ENCODE data around the gene MPST.
A peak's percentile ranks its signal among the peaks of the same experiment; 100 is the strongest.

The MPST gene

DNA sequence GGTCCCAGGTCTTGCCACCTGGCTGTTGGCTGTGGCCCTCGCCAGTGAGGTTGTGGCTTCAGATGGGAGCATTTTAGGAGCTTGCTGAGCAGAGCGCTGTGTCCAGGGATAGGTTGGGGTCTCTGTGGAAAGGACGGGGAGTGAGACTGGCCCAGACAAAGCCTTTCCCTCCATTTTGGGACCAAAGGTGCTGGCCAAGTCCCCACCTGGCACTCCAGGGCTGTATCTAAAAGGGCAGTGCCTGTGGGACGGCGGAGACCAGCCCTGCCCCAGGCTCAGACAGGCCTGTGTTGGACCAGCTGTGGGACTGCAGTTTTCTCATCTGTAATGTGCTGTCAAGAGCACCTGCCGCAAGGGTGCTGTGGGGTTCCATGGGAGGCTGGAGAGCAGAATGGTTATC lies 27.0 kb downstream of the MPST start:
- no peak for DNase-seq

DNA sequence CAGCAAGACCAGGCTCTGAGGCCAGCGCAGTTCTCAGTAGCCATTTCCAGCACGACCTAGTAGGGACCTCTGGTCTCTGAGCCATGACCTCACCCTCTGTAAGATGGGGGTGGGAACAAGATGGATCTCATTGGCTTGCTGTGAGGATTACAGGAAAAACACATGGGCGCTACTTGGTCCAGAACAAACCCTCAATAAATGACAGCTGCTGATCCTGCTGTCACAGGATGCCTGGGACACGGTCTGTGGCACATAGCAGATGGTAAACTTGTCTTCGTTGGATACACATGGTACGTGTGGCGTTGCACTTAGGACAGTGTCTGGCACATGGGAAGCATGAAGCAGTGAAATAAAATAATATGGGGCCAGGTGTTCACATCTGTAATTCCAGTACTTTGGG lies 27.5 kb downstream of the MPST start:
- DNase-seq = no peak

DNA sequence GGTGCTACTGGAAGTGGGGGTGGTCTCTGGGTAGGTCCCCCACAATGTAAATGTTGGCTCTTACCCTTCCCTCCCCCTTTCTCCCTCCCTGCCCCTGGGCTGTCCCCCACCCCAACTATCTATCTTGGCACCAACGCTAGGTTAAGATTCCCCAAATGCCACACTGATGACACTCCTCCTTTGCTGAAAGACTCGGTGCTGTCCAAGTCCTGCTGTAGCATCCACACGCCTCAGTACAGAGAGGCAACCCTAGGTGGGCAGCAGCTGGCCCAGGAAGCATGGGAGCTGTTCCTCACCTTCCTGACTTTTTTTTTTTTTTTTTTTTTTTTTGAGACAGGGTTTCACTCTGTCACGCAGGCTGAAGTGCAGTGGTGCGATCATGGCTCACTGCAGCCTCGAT lies 28.6 kb downstream of the MPST start:
- no peak for DNase-seq

DNA sequence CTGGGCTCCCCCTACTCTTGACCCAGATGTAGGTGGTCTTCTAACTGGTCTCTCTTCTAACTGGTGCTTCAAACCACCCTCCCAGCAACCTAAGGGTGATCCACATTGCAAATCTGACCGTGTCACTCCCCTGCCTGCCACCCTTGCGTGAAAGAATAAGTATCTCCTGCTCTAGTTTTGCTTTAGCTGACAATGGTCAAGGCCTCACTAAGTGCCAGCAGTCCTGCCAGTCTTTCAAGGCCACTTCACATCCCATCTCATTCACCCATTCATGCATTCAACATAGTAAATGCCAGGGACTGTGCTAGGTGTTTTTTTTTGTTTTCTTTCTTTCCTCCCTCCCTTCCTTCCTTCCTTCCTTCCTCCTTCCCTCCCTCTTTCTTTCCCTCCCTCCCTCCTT lies 29.7 kb downstream of the MPST start:
- no peak for DNase-seq

DNA sequence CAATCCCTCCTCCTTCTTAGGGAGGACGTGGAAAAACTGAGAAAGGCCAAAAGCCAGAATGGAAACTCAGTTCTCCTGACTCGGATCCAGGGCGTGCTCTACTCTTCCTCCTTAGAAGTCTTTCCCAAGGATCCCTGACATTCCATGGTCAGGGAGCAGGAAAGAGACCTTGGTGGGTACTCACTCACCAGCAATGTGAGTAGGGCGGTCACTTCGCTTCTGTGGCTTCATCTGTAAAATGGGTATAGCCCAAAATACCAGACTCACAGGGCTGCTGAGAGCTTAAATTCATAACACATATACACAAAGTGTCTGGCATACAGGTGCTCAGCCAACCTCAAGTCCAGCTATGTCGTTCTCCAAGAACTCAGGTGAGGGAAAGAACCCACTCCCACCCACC lies 31.4 kb downstream of the MPST start:
- DNase-seq = no peak

DNA sequence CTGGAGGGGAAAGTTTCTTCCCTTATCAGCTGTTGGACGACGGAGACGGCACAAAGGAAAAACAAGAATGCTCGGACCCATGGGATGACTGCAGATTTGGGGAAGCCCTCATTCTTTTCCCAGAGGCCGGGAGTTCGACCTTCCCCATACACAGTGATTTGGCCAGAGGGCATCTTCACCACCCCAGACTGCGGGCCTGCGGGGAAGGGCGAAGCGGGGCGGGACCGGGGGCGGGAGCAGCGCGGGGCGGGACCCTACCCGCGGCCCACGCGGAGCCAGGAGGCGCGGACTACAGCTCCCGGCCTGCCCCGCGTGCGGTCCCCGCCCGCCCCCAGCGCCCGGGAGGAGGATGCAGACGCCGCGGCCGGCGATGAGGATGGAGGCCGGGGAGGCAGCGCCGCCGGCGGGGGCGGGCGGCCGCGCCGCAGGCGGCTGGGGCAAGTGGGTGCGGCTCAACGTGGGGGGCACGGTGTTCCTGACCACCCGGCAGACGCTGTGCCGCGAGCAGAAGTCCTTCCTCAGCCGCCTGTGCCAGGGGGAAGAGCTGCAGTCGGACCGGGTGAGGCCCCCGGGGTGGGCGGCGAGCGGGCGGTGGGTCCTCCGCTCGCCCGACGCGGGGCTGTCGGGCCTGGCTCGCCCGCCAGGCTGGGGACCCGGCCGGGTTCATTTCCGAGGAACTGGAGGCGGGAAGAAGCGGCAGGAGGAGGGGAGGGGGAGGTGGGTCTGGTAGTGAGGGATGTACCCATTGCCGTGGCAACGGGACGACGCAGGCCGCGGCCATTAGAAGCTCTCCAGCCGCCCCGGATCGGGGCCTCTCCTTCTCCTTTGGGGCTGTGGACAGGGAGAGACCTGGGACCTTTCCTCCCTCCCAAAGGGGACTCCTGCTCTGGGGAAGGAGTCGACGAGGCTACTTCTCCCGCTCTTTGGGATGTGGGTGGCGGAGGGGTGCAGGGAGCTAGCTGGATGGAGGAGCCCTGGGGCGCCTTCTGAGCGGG lies 32.1 kb downstream of the MPST start, which contains the start of gene KCTD17:
Gene KCTD17 (plus strand): TSS at position 352 of the 995 bp plus-strand sequence. CDS start 19 bp downstream, at position 371.
- DNase-seq = peak; percentile 85

DNA sequence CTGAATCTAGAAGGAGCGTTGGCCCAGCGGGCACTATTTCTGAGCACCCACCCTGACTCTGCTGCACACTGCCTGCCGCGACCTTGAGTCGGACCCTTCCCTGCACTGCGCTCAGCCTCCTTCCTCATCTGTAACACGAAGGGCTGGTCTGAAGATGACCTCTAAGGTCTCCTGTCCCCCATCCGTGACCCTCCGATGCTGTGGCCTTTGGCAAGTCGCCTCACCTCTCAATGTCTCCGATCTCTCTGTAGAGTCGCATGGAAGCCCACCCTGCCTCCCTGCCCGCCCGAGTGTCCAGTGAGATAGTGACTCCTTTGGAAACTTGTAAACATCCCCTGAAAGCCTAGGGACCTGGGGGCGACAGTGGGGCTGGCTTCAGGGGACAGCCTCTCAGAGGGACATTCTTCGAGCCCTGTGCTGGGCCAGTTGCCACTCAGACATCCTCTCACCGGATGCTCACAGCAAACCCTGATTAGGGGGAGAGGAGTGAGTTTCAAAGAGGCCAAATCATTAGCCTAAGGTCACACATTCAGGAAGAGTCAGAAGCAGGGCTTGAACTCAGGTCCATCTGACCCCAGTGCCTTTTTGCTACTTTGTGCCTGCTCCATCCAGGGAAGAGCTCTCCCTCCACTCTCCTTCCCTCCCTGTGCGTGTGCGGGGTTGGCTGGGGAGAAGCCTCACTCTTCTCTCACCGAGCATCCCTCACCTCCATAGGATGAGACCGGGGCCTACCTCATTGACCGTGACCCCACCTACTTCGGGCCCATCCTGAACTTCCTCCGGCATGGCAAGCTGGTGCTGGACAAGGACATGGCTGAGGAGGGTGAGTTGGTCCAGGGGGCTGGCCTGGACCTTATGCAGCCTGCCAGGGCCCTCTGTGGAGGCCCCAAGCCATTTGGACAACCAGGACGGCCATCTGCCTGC lies 33.1 kb downstream of the MPST start:
- DNase-seq = no peak

DNA sequence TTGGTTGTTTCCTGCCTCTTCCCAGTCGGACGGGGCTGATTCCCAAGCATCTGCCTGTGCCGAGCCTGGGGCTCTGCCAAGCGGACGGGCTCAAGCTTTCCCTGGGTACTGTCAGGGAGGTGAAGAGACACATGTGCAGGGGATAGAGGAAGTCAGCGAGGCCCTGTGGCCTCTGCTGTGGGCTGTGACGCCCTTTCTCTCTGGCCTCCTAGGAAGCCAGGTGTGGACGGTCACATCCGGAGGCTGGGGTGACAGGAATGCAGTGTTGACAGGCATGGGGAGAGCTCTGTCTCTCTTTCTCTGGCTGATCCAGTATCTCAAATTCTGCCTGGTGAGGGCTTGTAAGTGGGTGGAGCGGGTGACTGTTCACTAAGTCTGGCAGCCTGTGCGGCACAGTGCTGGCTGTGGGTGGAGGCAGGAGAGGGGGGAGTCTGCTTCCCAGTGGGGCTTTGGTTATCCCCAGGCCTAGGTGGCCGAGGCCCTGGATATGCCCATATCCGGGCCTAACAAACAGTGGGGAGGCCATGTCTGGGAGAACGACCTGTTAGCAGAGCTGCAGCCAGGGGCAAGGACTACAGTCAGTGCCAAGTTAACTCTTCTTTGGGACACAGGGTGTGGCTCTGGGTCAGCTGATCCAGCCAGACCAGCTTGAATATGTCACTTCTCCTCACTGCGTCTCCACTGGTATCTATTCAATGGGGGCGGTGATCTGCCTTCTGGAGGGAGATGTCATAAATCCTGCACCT lies 33.9 kb downstream of the MPST start:
- no peak for DNase-seq

DNA sequence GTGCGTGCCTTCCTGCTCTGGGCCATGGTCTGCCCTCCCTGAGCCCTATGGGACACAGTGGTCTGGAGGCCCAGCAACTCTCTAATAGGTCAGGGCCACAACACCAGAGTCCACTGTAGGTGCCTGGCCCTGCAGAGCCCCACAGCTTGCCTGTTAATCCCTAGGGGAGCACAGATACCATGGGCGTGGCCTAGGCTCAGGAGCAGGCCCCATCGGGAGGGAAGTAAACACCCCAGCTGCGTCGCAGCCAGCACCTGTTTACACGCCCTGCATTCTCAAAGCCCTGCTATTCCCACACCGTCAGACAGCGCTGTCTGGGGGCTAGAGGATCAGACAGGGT lies 34.5 kb downstream of the MPST start:
- no peak for DNase-seq

DNA sequence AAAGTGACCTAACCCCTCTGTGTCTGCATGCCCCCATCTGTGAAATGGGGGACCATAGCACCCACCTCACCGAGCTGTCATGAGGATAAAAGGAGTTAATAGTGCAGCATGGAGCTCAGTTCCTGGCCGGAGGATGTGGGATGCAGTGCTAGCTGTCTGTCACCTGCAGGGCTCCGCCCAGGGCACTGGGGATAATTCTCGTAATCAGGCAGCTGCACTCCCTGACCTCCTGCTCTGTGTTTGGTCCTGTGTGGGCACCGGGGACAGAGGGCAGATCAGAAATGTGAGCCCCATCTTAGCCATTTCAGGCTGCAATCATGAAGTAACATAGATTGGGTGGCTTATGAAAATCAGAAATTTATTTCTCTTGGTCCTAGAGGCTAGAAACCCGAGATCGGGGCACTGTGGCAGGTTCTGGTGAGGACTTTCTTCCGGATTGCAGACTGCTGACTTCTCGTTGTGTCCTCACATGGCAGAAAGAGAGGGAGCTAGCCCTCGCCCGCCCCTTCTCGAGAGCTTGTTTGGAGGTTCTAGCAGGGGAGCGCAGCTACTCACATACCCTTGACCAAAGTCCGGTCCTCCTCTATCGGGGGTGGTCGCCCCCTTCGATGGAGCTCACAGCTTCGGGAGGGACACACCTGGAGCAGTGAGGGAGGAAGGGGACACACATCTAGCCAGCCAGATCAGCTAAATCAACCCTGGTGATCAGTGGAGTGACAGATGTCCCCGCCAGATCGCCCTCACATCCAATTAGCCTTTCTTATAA lies 35.2 kb downstream of the MPST start:
- DNase-seq = no peak

DNA sequence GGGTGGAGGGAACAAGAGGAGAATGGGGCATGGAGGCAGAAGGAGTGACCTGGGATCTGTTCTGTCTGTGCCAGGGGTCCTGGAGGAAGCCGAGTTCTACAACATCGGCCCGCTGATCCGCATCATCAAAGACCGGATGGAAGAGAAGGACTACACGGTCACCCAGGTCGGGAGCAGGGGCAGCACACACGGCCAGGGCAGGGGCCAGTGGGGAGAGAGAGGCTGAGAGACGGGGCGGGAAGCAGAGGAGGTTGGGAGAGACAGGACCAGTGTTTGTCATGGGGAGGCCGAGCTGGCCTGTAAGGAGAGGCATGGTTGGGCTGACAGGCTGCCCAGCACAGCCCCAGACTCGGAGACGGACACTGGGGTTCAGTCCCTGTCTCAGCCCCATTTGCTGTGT lies 36.7 kb downstream of the MPST start:
- DNase-seq = no peak

DNA sequence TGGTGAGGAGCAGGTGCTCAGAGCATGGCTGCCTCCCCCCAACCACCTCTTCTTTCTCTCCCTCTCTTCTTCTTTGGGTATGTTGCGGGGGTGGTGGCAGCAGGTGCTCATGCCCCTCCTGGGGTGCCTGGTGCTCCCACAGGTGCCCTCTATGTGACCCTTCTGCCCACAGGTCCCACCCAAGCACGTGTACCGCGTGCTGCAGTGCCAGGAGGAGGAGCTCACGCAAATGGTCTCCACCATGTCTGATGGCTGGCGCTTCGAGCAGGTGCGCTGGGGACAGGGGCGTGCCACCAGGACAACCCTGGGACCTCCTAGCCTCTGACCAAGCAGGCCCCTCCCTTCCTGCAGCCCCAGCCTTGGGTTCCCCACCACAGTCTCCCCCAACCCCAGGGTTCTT lies 37.7 kb downstream of the MPST start:
- DNase-seq = no peak

DNA sequence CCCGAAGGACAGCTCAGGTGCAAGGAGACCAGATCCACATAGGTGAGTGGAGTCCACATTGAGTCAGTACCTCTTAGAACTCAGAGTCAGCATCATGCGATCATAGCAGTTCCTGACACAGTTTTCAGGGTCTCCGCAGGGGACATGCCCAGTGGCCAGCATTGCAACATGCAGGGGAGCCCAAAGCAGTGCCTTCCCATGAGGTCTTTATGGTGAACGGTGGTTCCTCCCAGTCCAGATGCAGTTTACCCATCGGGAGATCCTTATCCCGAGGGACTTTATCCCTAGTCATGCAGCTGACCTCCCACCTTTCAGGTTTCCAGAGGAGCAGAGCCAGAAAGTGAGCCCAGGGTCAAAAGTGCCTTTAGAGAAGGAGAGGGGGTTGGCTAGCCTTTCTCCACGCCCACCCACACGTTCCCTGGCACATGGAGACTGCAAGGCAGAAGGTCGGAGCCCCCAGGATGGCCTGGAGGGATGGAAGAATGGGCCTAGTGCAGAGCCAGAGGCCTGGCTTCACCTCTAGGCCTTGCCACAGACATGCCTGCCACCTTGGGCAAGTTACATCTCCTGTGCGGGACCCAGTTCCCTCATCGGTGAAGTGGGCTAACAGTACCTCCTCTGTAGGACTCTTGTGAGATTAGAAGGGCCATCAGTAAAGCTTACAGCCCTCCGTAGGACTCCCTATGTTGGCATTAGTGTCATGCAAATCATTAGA lies 38.4 kb downstream of the MPST start:
- DNase-seq = no peak

DNA sequence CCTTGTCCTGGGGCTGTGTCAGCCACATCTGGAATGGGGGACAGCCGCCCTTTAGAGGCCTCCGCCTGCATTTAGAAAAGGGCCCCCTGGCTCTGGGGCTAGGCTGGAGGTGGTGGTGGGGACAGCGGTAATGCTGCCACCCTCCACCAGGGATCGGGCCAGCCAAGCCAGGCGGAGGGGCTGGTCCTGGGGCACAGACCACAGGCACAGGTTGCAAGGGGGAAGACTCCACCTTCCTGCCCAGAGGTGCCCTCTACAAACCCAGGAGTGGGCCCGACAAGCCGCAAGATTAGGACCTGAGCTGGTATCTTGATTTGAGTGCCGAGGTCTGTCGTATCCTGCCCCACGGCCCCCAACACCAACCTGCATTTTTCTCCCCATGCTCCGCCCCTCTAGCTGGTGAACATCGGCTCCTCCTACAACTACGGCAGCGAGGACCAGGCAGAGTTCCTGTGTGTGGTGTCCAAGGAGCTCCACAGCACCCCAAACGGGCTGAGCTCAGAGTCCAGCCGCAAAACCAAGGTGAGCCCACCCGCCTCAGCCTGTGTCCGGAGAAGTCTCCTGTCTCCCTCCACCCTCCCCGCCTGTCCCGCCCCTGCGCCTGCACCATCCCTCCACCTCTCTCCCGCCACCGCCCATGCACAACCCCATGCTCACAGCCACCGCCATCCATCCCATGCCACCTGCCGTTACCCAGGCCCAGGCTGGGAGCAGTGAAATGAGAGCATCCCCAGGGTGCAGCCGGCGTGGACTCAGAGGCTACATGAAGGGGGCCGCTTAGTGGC lies 39.6 kb downstream of the MPST start:
- DNase-seq = no peak

DNA sequence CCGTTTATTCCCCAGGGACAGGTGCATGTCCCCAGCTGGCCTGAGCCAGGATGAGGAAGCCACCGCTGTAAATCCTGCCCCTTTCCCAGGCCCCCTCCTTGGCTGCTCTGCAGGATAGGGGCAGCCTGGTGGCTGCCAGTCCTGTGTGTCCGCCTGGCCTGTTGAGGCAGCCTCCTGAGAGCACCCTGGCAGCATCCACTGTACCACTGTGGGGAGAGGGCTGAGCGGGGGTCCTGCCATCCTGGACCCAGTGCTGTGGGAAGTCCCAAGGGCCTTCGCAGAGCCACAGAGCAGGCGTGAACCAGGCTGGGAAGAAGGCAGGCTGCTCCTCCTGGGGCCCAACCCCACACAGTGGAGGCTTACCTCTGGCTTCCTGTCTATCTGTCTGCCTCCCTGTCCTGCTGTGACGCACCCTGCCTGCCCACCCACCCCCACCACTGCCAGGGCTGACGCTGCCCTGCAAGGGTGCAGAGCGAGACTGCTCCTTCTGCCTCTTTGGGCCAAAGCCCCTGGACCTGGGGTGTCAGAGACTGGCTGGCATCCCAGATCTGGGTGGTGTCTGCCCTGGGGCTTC lies 40.4 kb downstream of the MPST start:
- peak; percentile 36 for DNase-seq

DNA sequence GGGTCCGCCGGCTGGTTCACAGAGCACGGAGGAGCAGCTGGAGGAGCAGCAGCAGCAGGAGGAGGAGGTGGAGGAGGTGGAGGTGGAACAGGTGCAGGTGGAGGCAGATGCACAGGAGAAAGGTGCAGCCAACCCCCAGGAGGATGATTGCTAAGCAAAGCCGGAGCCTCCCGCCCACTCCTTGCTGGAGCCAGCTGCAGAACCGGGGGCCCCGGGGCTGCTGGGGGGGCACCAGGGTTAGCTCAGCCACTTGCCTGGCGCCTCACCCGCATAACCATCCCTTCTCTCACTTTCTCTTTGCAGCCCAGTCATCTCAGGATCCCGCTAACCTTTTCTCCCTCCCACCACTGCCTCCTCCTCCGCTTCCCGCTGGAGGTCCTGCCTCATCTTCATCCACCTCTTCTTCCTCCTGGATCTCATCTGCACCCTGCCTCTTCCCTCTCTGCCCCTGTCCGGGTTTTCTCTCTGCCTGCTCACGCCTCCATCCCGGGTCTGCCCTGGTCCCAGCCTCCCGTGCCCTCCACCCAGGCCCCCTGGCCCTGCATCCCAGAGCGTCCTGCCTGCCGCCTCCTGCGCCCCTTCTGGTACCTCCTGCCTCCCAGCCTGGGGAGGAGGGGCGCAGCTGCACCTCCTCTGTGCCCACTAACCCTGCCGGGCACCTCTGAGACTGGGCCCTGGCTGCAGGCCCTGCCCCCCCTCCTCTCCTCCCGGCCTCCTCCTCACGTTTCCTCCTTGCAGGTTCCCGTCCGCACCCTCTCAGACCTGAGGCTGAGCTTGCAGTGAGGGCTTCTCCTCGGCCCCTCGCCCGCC lies 41.5 kb downstream of the MPST start:
- no peak for DNase-seq

DNA sequence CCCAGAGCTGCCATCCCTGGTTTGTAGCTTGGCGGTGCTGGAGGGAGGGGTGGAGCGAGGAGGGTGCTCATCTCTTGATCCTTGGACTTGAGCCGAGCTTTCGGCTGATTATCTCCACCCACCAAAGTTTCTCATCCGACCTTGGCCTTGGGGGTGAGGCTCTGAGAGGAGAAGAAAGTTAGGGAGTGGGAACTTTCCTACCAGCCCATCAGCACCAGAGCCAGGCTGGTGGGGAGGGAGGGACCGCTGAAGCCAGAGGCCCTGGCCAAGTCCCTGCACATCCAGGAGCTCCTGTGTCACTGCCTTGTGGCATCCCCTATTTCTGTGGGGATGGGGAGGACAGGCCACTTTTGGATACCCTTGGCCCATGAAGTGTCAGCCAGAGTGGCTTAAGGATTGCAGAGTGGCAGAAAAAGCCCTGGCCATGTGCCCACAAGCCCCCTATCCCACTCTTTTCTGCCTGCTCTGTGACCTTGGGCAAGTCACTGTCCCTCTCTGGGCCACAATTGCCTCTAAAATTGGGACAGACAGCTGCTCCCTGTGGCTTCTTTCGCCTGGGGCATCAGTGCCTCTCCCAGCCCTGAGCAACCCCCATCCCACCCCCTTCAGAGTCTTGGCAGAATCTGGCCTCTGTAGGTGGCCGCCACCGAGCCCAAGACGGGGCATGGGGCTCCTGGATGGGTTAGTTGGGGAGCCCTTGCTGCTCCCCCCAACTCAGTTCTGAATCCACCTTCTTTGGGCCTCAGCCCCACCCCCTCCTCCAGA lies 42.3 kb downstream of the MPST start:
- no peak for DNase-seq

DNA sequence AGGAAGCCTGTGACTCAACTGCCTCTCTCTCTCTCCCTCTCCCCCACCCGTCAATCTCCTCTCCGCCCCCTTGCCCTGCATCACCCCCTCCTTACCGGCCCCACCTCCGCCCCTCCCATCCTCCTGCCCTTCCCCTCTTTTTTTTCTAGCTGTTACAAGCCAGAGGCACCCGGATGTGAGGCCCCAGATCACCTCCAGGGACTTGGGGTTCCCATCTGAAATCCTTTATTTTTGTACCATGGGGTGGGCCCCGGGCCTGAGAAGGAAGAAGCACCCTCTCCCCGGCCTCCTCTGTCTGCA lies 42.8 kb downstream of the MPST start:
- no peak for DNase-seq
